Measurements from ENCODE around the gene DUOXA1. TPM values are rescaled to one million over a fixed set of nuclear protein-coding genes. Genes with fewer than 3 reads are reported as not detected.

The DUOXA1 gene
- total RNA-seq, 1 donor from 2014 or later = not detected

GRCh38 chr15:45116482-45117307 lies 13.0 kb downstream of the DUOXA1 start:
- H3K4me1 Mint-ChIP-seq = peaks cover 24% of the 10 kb centered on the region
- H3K36me3 Mint-ChIP-seq (ENCODE audit: low read depth) = no peaks in the 10 kb centered on the region
- no peak overlapping the region for H3K27ac Mint-ChIP-seq
- H3K27me3 Mint-ChIP-seq = peaks cover 69% of the 10 kb centered on the region
- DNase-seq = no peak
- intact Hi-C loops (cut with micrococcal nuclease) = loop anchor here (5.0 kb wide), 1 partner anchor 264 kb away; no protein-coding TSS in a partner anchor
- H3K4me3 Mint-ChIP-seq = no peak overlapping the region
- no peaks in the 10 kb centered on the region for H3K9me3 Mint-ChIP-seq

- H3K4me3 Mint-ChIP-seq = no peak overlapping the region
These were observed 13.6 kb downstream of the DUOXA1 start for GRCh38 chr15:45116006-45116481.

GRCh38 chr15:45115312-45115820 lies 14.3 kb downstream of the DUOXA1 start:
- Mint-ChIP-seq H3K27me3 (peaks cover 71% of the 10 kb centered on the region), H3K4me3 (no peak overlapping the region), H3K4me1 (peaks cover 24% of the 10 kb centered on the region), H3K9me3 (no peaks in the 10 kb centered on the region), H3K36me3 (ENCODE audit: low read depth) (no peaks in the 10 kb centered on the region), H3K27ac (peak overlapping the region; percentile 45)
- DNase-seq = no peak
- intact Hi-C loops (cut with micrococcal nuclease) = loop anchor here (5.0 kb wide), 1 partner anchor 263 kb away; no protein-coding TSS in a partner anchor

More at GRCh38 chr15:45116006-45116481, 13.6 kb downstream of the DUOXA1 start:
- intact Hi-C loops (cut with micrococcal nuclease) = loop anchor here (5.0 kb wide), 1 partner anchor 264 kb away; no protein-coding TSS in a partner anchor
- no peaks in the 10 kb centered on the region for H3K9me3 Mint-ChIP-seq
- H3K27me3 Mint-ChIP-seq = peaks cover 68% of the 10 kb centered on the region
- H3K36me3 Mint-ChIP-seq (ENCODE audit: low read depth) = no peaks in the 10 kb centered on the region
- H3K4me1 Mint-ChIP-seq = peaks cover 24% of the 10 kb centered on the region
- no peak for DNase-seq
- no peak overlapping the region for H3K27ac Mint-ChIP-seq

- no peak for DNase-seq
- H3K27ac Mint-ChIP-seq = no peak overlapping the region
- intact Hi-C loops (cut with micrococcal nuclease) = loop anchor here (5.0 kb wide), 1 partner anchor 262 kb away; no protein-coding TSS in a partner anchor
- peaks cover 24% of the 10 kb centered on the region for H3K4me1 Mint-ChIP-seq
- no peaks in the 10 kb centered on the region for H3K36me3 Mint-ChIP-seq (ENCODE audit: low read depth)
- no peak overlapping the region for H3K4me3 Mint-ChIP-seq
- peaks cover 77% of the 10 kb centered on the region for H3K27me3 Mint-ChIP-seq
- no peaks in the 10 kb centered on the region for H3K9me3 Mint-ChIP-seq
These were observed 15.0 kb downstream of the DUOXA1 start for GRCh38 chr15:45114751-45115085.

- intact Hi-C loops (cut with micrococcal nuclease) = no loop called here
- Mint-ChIP-seq H3K27ac (no peak within 1 kb of the TSS), H3K4me1 (peaks cover 24% of the 10 kb centered on the region), H3K36me3 (ENCODE audit: low read depth) (no peaks in the 10 kb centered on the region), H3K27me3 (peaks cover 80% of the 10 kb centered on the region), H3K4me3 (no peak within 1 kb of the TSS), H3K9me3 (no peaks in the 10 kb centered on the region)
- peak; percentile 59 for DNase-seq
These were observed 15.5 kb downstream of the DUOXA1 start, which contains the start of the genes DUOX2 and DUOXA2 for GRCh38 chr15:45114076-45114750. TSS of gene DUOX2 (minus strand) at chr15:45114172. CDS start at chr15:45113411, 761 bp downstream. TSS of gene DUOXA2 (plus strand) at chr15:45114326. CDS start at chr15:45114606, 280 bp downstream.

- intact Hi-C loops (cut with micrococcal nuclease) = no loop called here
- H3K4me3 Mint-ChIP-seq = no peak overlapping the region
- no peaks in the 10 kb centered on the region for H3K9me3 Mint-ChIP-seq
- DNase-seq = no peak
- H3K4me1 Mint-ChIP-seq = peaks cover 24% of the 10 kb centered on the region
- H3K36me3 Mint-ChIP-seq (ENCODE audit: low read depth) = no peaks in the 10 kb centered on the region
- no peak overlapping the region for H3K27ac Mint-ChIP-seq
- H3K27me3 Mint-ChIP-seq = peaks cover 84% of the 10 kb centered on the region
These were observed 16.2 kb downstream of the DUOXA1 start for GRCh38 chr15:45113380-45113990.

- Mint-ChIP-seq H3K36me3 (ENCODE audit: low read depth) (no peaks in the 10 kb centered on the region), H3K4me3 (peak overlapping the region; percentile 33), H3K27me3 (peaks cover 77% of the 10 kb centered on the region), H3K9me3 (no peaks in the 10 kb centered on the region), H3K27ac (no peak overlapping the region), H3K4me1 (peaks cover 18% of the 10 kb centered on the region)
- intact Hi-C loops (cut with micrococcal nuclease) = no loop called here
- DNase-seq = peak; percentile 62
These were observed 16.9 kb downstream of the DUOXA1 start for GRCh38 chr15:45112591-45113379.

- Mint-ChIP-seq H3K4me1 (peaks cover 12% of the 10 kb centered on the region), H3K4me3 (peak overlapping the region; percentile 33), H3K27me3 (peaks cover 71% of the 10 kb centered on the region), H3K9me3 (no peaks in the 10 kb centered on the region), H3K27ac (no peak overlapping the region), H3K36me3 (ENCODE audit: low read depth) (no peaks in the 10 kb centered on the region)
- no peak for DNase-seq
- intact Hi-C loops (cut with micrococcal nuclease) = no loop called here
These were observed 17.5 kb downstream of the DUOXA1 start for GRCh38 chr15:45112143-45112590.

- peaks cover 12% of the 10 kb centered on the region for H3K4me1 Mint-ChIP-seq
- H3K36me3 Mint-ChIP-seq (ENCODE audit: low read depth) = no peaks in the 10 kb centered on the region
- no peaks in the 10 kb centered on the region for H3K9me3 Mint-ChIP-seq
- H3K27ac Mint-ChIP-seq = no peak overlapping the region
- peaks cover 69% of the 10 kb centered on the region for H3K27me3 Mint-ChIP-seq
- intact Hi-C loops (cut with micrococcal nuclease) = no loop called here
- peak overlapping the region; percentile 33 for H3K4me3 Mint-ChIP-seq
- DNase-seq = no peak
These were observed 18.1 kb downstream of the DUOXA1 start for GRCh38 chr15:45111390-45112142.

- no peak for DNase-seq
- Mint-ChIP-seq H3K27ac (no peak overlapping the region), H3K4me1 (peaks cover 9% of the 10 kb centered on the region), H3K27me3 (peaks cover 56% of the 10 kb centered on the region), H3K9me3 (no peaks in the 10 kb centered on the region), H3K36me3 (ENCODE audit: low read depth) (no peaks in the 10 kb centered on the region), H3K4me3 (no peak overlapping the region)
- intact Hi-C loops (cut with micrococcal nuclease) = no loop called here
These were observed 19.3 kb downstream of the DUOXA1 start for GRCh38 chr15:45110256-45110820.

- Mint-ChIP-seq H3K9me3 (no peaks in the 10 kb centered on the region), H3K27me3 (peaks cover 34% of the 10 kb centered on the region), H3K36me3 (ENCODE audit: low read depth) (no peaks in the 10 kb centered on the region), H3K27ac (no peak overlapping the region), H3K4me3 (no peak overlapping the region), H3K4me1 (peaks cover 5% of the 10 kb centered on the region)
- intact Hi-C loops (cut with micrococcal nuclease) = no loop called here
- DNase-seq = no peak
These were observed 21.6 kb downstream of the DUOXA1 start for GRCh38 chr15:45107941-45108630.
